ENCODE measurements around the gene GALNT7. TPM values are rescaled to one million over a fixed set of nuclear protein-coding genes. Genes with fewer than 3 reads are reported as not detected.

The GALNT7 gene
- 37.7 and 41.4 TPM in 2 replicates for total RNA-seq

GRCh38 chr4:173168396-173169177 is at the start of gene GALNT7:
GALNT7 (plus strand) TSS chr4:173168811; CDS start chr4:173168836, 25 bp downstream.

GRCh38 chr4:173334085-173334890 is 165.7 kb downstream of the GALNT7 start, which contains the start of gene HMGB2:
HMGB2 (minus strand) TSS chr4:173334358; CDS start chr4:173333649, 709 bp downstream.

GRCh38 chr4:173370477-173371291 is 202.1 kb downstream of the GALNT7 start, which contains the start of gene SAP30:
SAP30 (plus strand) TSS chr4:173370954; CDS start chr4:173371183, 229 bp downstream.

Other genes with a start within 250 kb of the GALNT7 start
- 13.3 and 22.9 TPM in 2 replicates for gene HMGB2, start 165.5 kb downstream of the GALNT7 start, total RNA-seq
- gene SAP30, start 202.1 kb downstream of the GALNT7 start, total RNA-seq: 25.5 and 28.2 TPM in 2 replicates
- 0.50 and 3.6 TPM in 2 replicates for gene SCRG1, start 230.3 kb downstream of the GALNT7 start, total RNA-seq

Measured in smooth muscle cell of the pulmonary artery (primary cell).